MCF 10A (cell line): Measurements from ENCODE around the gene LRP1B. TPM values are rescaled to one million over a fixed set of nuclear protein-coding genes. Genes with fewer than 3 reads are reported as not detected.

Experiments used
- BruUV-seq: library from RNA; stranded (reverse); fragments of 400-500 nt; replicated peaks from 2 replicates; lab custom pipeline; 2021; lab: Mats Ljungman, UMichigan
- CTCF ChIA-PET: fragments of 300-600 bp; sonication (Branson Sonifier 250); formaldehyde crosslinking; extraction: SDS; loops from one replicate; lab custom pipeline; 2021; ENCODE audit warnings: antibody characterized with exemption, inconsistent platforms; lab: Yijun Ruan, JAX
- POLR2A ChIA-PET: fragments of 300-600, 350-650 bp; sonication (Branson Sonifier 250); formaldehyde crosslinking; extraction: SDS; loops from one replicate; lab custom pipeline; 2020; ENCODE audit warnings: antibody characterized with exemption, inconsistent platforms; lab: Yijun Ruan, JAX
- DNase-seq: peaks from one replicate; pipeline ENCODE4 v3.0.0-alpha.2; 2018; ENCODE audit not compliant: unreplicated experiment
- H3K27ac Mint-ChIP-seq: one replicate; pipeline ENCODE4 v1.8.0; 2022; ENCODE audit warnings: mild to moderate bottlenecking, low read depth, mixed read lengths; ENCODE audit not compliant: unreplicated experiment
- H3K27me3 Mint-ChIP-seq: one replicate; pipeline ENCODE4 v1.8.0; 2022; ENCODE audit warnings: mixed read lengths; ENCODE audit not compliant: insufficient read depth, unreplicated experiment
- H3K36me3 Mint-ChIP-seq: one replicate; pipeline ENCODE4 v1.8.0; 2022; ENCODE audit warnings: mild to moderate bottlenecking, moderate library complexity, mixed read lengths; ENCODE audit not compliant: insufficient read depth, unreplicated experiment
- H3K4me1 Mint-ChIP-seq: one replicate; pipeline ENCODE4 v1.8.0; 2022; ENCODE audit warnings: mixed read lengths; ENCODE audit not compliant: insufficient read depth, unreplicated experiment
- H3K4me3 Mint-ChIP-seq: one replicate; pipeline ENCODE4 v1.8.0; 2022; ENCODE audit warnings: mild to moderate bottlenecking, moderate library complexity, mixed read lengths; ENCODE audit not compliant: unreplicated experiment
- H3K9me3 Mint-ChIP-seq: one replicate; pipeline ENCODE4 v1.8.0; 2022; ENCODE audit warnings: mixed read lengths; ENCODE audit not compliant: unreplicated experiment
- CTCF ChIP-seq: fragments of 200-600 bp; IDR thresholded peaks from one replicate; pipeline ENCODE4 v1.8.0; 2022; ENCODE audit warnings: antibody characterized with exemption, mild to moderate bottlenecking; ENCODE audit not compliant: unreplicated experiment
- intact Hi-C: fragments of 100-400 bp; cut with micrococcal nuclease; formaldehyde crosslinking; loops from 2 replicates; pipeline ENCODE4 v1.14.1; 2022
- total RNA-seq: library from RNA; stranded (reverse); gene quantifications from 2 replicates; pipeline ENCODE4 v1.2.3, GENCODE V29; 2022

LRP1B gene
- total RNA-seq, 1 experiment from 2014 or later: not detected

GRCh38 chr2:141519906-141520305 lies 610.9 kb downstream of the LRP1B start:
- BruUV-seq: no TSS peak
- POLR2A ChIA-PET: no interaction called here
- no peak for TF ChIP-seq CTCF
- intact Hi-C loops: no loop called here
- no peaks in the 10 kb centered on the region for H3K36me3 Mint-ChIP-seq
- no peak overlapping the region for H3K4me3 Mint-ChIP-seq
- H3K27me3 Mint-ChIP-seq: peaks cover 46% of the 10 kb centered on the region
- DNase-seq: no peak
- CTCF ChIA-PET: interaction anchor here (0.5 kb wide), 1 partner anchor 602 kb away, joined by 3 read pairs; no protein-coding TSS in a partner anchor
- no peak overlapping the region for H3K27ac Mint-ChIP-seq
- H3K4me1 Mint-ChIP-seq: no peaks in the 10 kb centered on the region
- H3K9me3 Mint-ChIP-seq: no peaks in the 10 kb centered on the region

- Mint-ChIP-seq H3K27me3 (peaks cover 58% of the 10 kb centered on the region), H3K9me3 (no peaks in the 10 kb centered on the region), H3K36me3 (no peaks in the 10 kb centered on the region), H3K27ac (no peak overlapping the region), H3K4me3 (no peak overlapping the region), H3K4me1 (no peaks in the 10 kb centered on the region)
- no peak for DNase-seq
- POLR2A ChIA-PET: no interaction called here
- intact Hi-C loops: no loop called here
- no peak for TF ChIP-seq CTCF
- BruUV-seq: no TSS peak
- CTCF ChIA-PET: interaction anchor here (0.6 kb wide), 1 partner anchor 591 kb away, joined by 3 read pairs; no protein-coding TSS in a partner anchor
Measured at GRCh38 chr2:141517852-141518421, 612.9 kb downstream of the LRP1B start.

GRCh38 chr2:141517180-141517851 lies 613.5 kb downstream of the LRP1B start:
- Mint-ChIP-seq H3K27ac (no peak overlapping the region), H3K9me3 (no peaks in the 10 kb centered on the region), H3K36me3 (no peaks in the 10 kb centered on the region), H3K4me3 (no peak overlapping the region), H3K4me1 (no peaks in the 10 kb centered on the region), H3K27me3 (peaks cover 56% of the 10 kb centered on the region)
- no peak for TF ChIP-seq CTCF
- POLR2A ChIA-PET: no interaction called here
- no peak for DNase-seq
- CTCF ChIA-PET: no interaction called here
- BruUV-seq: no TSS peak
- intact Hi-C loops: no loop called here

GRCh38 chr2:141515931-141516330 lies 614.9 kb downstream of the LRP1B start:
- BruUV-seq: no TSS peak
- Mint-ChIP-seq H3K36me3 (no peaks in the 10 kb centered on the region), H3K27me3 (peaks cover 56% of the 10 kb centered on the region), H3K4me1 (no peaks in the 10 kb centered on the region), H3K27ac (no peak overlapping the region), H3K9me3 (no peaks in the 10 kb centered on the region), H3K4me3 (no peak overlapping the region)
- intact Hi-C loops: no loop called here
- no peak for DNase-seq
- ChIA-PET CTCF (no interaction called here), POLR2A (no interaction called here)
- no peak for TF ChIP-seq CTCF
